Measurements from ENCODE around the gene LGALS16.
"Not testable (repeated sequence)": the region's sequence is repeated elsewhere in the genome, so short reads cannot be mapped to it uniquely, and the experiment has no call there.

The LGALS16 gene

DNA sequence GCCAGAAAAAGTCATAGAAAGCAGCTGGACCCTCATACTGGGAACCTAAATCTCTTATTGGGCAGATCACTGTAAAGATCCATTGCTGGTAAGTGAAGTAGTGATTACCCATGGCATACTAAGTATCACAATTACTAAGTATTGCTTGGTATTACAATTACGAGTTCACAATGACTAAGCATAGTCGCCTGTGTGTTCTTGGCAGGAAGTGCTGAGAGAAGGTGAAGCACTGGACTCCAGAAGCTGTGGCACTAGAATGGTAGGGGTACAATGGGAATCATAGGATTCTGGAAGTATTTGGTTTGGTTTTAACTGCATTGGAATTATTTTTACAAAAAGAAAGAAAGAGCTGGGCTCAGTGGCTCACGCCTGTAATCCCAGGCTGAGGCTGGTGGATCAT is 20.3 kb downstream of the LGALS16 start:
- no peak overlapping the region for H3K4me3 ChIP-seq
- no peak overlapping the region for H3K27ac ChIP-seq

DNA sequence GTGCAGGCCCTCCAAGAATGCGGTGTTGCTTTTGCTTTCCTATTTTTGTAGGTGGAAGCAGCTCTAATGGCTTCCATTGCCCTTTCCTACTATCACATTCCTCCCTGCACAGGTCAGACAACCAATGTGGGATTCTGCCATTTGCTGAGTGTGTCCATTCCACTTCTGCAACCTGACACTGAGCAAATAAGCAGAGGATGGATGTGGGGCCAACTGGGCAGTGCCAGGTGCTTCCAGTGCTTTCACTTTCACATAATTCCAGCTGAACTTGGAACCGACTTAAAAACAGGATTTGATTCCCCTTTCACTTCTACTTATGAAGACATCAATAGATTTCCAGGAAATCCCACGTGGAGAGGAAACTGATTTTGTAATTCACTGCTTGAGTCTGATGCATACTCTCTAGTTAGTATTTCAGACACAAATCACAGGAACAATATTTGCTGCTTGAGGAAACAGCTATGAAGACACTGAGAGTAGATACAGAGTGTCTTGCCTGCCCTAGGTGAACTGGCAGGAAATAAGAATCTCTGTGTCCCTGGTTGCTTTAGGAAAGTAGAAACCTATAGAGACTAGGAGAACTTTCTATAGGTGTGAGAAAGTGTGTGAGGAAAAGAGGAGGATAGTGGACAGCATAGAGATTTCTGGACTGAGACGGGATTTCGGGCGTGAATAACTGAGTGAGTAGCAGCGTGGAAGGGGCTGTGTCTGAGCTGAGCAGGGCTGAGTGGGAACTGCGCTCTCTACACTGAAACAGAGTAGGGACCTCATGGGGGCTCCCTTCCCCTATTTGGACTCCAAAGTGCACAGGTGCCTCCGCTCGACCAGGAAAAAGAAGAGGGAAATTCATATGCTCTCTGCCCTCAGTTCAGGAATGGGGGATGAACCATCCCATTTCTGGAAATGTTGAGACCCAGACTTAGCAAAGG is 22.5 kb downstream of the LGALS16 start:
- H3K27ac ChIP-seq: peak overlapping the region in 1 of 21 experiments; percentile 23
- no peak overlapping the region for H3K4me3 ChIP-seq

DNA sequence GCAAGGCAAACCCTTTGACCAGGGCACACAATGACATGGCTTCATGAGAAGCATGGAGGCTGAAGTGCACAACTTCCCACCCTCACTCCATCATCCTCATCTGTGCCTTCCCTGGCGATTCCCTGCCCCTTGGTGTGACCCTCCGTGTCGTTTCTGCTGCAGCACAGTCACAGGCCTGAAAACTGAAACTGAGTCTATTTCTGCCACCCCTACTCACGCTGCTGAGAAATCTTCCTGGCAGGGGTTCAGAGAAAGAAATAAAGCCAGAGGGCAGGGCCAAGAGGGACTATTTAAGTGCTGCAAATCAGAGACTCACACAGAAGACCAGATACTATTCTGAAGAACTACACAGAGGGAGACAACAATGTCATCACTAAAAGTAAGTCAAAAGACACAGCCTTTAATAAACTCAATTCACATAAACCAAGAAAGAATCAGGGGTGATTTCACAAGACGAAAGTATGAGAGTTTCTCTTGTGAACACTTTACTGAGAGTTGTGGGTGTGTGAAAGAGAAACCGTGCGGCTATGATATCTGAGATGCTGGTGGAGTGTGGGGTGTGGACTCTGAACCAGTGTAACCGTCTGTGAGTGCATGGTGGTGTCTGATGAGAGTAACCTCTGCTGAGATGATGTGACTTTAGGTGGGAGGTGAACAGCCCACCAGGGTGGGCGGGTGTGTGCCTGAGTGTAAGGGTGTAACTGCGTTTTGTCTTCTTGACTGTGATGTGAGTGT is 23.5 kb downstream of the LGALS16 start:
- Histone ChIP-seq H3K4me3 (no peak overlapping the region), H3K27ac (peak overlapping the region in 2 of 21 experiments; percentile 23 to 64)

DNA sequence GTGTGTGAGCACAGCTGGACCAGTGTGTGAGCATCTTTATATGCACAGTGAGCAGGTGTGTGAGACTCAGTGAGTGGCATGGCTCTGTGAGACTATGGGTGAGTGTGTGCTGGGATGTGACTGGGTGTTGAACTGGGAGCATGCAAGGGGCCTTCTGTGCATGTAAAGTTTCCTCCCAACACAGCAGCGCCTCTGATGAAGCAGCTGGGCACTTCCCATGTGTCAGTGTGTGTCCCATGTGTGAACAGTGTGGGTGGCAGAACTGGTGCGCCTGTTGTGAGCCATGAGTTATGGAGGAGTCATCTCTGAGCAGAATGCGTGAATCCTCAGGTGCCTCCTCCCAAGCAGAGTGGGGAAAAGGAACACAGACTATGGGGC is 24.1 kb downstream of the LGALS16 start:
- H3K4me3 ChIP-seq: no peak overlapping the region
- peak overlapping the region in 1 of 21 experiments; percentile 64 for H3K27ac ChIP-seq

DNA sequence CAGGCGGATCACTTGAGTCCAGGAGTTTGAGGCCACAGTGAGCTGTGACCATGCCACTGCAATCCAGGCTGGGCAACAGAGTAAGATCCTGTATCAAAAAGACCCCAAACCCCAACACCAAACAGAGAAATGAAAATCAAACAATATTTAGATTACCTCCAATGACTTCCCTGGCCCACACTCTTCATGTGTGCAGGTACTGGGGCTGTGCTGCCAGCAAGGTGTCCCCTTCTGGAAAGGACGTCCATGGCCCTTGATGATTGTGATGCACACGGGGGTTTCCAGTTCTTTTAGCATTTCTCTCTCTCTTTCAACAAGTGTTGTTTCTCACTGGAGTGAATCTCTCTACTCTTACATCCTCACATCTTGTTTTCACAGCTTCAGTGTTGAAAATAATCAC is 24.9 kb downstream of the LGALS16 start:
- Histone ChIP-seq H3K27ac (no peak overlapping the region), H3K4me3 (no peak overlapping the region)

DNA sequence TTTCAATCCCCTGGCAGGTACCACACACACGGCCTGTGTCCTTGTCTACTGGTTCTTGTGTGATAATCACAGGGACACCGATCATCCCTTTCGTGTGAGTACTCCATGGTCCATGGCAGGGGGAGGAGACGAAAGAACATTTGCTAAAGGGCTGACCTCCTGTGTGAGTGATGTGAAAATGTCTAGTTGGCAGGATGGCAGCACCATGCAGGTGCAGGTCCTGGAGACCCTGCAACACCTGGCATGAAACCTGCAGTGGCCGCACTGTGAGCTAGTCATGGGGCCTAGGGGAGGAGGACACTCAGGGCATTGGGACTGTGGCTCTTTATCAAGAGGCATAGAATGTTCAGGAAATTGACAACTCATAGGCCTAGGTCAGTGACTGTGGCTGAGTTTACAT is 25.7 kb downstream of the LGALS16 start:
- no peak overlapping the region for H3K4me3 ChIP-seq
- H3K27ac ChIP-seq: no peak overlapping the region

DNA sequence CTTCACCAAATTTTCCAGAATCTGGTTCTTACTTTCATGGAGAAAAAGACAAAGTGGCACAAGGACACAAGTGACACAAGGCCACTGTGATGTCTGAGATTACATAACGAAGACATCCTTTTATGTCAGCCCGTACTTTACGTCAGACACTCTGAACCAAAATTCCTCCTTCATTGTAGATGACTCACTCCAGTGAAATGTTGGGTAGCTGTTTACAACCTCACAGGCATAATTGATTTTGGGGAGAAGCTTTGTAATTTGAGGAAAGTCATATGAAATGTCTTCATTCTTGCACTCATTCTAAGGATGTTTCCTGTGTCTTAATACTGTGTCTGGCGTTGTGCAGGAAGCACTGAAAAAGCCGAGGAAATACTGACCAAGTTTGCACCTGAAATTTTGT is 28.6 kb downstream of the LGALS16 start:
- H3K27ac ChIP-seq: no peak overlapping the region
- H3K4me3 ChIP-seq: no peak overlapping the region

DNA sequence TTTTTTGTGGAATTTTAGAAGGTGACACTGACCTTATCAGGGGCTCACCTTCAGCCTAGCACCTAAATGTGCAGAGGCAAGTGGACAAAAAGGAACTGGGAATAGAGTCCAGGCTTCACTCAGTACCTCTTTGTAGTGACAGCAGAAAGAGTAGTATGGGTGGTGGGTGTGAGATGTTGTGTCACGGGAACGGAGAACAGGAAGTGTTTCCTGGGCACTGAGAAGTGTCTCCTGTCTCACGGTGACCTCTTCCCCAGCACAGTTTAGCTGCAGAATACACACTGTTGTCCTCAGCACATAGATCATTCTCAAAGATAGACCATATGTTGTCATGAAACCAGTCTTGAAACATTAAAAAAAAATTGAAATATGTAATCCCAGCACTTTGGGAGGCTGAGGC is 31.0 kb downstream of the LGALS16 start:
- Histone ChIP-seq H3K27ac (no peak overlapping the region), H3K4me3 (no peak overlapping the region)

DNA sequence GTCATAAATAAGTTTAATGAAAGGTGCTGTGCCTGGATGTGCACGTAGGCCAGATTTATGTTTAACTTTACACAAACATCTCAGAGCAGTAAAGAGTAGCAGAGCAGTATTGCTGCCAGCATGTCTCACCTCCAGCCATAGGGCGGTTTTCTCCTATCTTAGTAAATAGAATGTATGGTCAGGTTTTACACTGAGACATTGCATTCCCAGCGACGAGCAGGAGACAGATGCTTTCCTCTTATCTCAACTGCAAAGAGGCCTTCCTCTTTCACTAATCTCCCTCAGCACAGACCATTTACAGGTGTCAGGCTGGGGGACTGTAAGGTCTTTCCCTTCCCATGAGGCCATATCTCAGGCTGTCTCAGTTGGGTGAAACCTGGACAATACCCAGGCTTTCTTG is 32.9 kb downstream of the LGALS16 start:
- not testable (repeated sequence) for H3K4me3 ChIP-seq

DNA sequence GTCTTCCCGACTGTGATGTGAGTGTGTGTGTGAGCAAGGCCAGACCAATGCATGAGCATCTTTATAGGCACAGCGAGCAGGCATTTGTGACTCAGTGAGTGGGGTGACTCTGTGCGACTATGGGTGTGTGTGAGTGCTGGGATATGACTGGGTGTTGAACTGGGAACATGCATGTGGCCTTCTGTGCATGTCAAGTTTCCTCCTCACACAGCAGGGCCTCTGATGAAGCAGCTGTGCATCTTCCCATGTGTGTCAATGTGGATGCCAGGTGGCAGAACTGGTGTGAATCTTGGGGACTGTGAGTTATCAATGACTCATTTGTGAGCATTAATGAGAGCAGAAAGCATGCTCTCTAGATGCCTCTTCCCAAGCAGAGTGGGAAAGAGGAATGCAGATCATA is 36.5 kb downstream of the LGALS16 start:
- no peak overlapping the region for H3K4me3 ChIP-seq
- no peak overlapping the region for H3K27ac ChIP-seq

More for the DNA sequence above, 32.9 kb downstream of the LGALS16 start:
- not testable (repeated sequence) for H3K27ac ChIP-seq

DNA sequence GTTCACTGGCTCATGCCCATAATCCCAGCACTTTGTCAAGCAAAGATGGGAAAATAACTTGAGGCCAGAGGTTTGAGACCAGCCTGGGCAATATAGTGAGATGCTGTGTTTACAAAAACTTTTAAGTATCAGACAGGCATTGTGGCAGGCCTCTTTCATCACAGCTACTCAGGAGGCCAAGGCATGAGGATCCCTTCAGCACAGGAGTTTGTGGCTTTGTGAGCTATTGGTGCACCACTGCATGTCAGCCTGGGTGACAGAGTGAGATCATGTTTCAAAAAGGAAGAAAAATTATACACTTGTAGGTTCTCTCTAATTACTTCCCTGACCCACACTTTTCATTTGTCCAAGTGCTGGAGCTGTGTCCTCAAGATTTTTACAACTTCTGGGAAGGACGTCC is 37.1 kb downstream of the LGALS16 start:
- no peak overlapping the region for H3K4me3 ChIP-seq
- no peak overlapping the region for H3K27ac ChIP-seq

DNA sequence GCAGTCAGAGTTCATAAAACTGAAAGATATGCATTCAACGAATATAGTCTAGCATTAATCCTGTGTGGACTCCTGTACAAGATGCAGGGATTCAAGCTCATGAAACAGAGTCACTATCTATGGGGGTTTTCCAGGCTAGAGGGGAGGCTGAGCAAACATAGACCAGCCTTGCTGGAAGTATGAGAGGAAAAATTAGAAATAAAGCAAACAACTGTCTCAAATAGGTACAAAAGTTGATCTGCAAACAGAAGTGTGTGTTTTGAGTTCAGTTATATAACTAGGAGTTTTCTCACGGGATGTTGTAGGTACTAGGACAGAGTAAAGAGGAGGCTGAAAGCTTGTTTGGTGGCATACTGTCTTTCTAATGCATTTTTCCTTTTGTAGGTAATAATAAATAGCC is 40.0 kb downstream of the LGALS16 start:
- Histone ChIP-seq H3K4me3 (no peak overlapping the region), H3K27ac (no peak overlapping the region)

DNA sequence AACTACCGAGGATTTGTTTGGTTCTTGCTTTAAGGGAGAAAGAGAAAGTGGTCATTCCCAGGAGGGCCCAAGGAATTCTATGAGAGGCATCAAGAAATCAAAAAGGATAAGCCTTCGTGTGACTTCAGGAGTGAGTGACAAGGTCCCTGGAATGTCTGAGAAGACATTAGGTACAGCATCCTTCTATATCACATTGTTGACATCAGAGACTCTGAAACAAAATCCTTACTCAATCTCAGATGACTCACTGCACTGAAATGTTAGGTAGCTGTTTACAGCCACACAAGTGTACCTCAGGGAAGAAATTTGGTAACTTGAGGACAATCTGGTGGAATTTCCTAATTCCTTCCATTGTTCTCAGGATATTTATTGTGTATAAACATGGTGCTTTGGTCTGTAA is 40.7 kb downstream of the LGALS16 start:
- H3K27ac ChIP-seq: no peak overlapping the region
- no peak overlapping the region for H3K4me3 ChIP-seq

DNA sequence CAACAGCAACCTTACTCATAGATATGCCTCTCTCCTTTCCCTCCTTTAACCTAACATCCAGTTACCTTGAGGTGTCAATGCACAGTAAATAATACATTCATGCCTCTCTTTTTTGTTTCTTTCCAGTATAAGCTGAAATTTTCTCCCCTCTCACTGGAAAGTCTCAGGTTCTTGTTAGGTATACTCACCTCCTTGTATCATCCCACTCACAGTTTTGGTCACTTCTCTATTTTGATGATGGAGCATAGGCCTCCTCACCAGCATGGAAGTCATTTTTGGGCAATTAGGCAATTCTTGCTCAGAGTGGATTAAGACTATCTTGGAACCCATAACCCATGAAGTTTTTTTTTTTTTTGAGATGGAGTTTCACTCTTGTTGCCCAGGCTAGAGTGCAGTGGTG is 42.8 kb downstream of the LGALS16 start:
- Histone ChIP-seq H3K4me3 (no peak overlapping the region), H3K27ac (no peak overlapping the region)

DNA sequence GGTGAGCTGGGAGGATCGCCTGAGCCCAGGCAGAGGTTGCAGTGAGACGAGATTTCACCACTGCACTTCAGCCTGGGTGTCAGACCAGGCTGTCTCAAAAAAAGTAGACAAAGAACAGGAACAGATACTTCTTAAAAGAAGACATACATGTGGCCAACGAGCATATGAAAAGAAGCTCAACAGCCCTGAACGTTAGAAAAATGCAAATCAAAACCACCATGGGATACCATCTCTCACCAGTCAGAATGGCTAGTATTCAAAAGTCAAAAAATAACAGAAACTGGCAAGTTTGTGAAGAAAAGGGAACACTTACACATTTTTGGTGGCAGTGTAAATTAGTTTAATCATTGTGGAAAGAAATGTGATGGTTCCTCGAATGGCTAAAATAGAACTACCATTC is 45.6 kb downstream of the LGALS16 start:
- no peak overlapping the region for H3K27ac ChIP-seq
- H3K4me3 ChIP-seq: no peak overlapping the region

DNA sequence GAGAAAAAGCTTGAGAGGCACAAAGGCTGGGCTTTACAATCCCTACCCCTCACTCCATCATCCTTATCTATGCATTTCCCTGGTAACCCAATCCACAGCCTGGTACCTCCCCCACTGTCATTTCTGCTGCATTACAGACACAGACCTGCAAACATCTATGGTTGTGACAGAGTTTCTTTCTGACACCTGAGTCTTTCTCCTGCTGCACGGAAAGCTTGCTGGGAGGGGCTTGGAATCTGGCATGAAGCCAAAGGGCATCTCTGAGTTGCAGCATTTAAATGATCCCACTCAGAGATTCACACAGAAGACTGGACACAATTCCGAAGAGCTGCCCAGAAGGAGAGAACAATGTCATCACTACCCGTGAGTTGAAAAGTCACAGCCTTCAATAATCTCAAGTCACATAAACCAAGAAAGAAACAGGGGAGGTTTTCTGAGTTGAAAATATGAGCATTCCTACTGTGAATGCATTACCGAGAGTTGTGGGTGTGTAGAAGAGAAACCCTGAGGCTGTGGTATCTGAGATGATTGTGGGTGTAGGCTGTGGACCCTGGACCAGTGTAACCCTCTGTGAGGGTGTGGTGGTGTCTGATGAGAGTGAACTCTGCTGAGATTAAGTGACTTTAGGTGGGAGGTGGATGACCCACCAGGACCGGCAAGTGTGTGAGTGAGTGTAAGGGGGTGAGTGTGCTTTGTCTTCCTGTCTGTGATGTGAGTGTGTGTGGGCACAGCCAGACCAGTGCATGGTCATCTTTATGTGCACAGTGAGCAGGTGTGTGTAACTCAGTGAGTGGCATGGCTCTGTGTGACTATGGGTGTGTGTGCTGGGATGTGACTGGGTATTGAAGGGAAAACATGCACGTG is 48.7 kb downstream of the LGALS16 start, which contains the start of gene LGALS14:
Gene LGALS14 (plus strand): TSS at position 301 of the 864 bp plus-strand sequence. CDS start 48 bp downstream, at position 349.
- Histone ChIP-seq H3K27ac (no peak within 1 kb of the TSS), H3K4me3 (no peak within 1 kb of the TSS)

DNA sequence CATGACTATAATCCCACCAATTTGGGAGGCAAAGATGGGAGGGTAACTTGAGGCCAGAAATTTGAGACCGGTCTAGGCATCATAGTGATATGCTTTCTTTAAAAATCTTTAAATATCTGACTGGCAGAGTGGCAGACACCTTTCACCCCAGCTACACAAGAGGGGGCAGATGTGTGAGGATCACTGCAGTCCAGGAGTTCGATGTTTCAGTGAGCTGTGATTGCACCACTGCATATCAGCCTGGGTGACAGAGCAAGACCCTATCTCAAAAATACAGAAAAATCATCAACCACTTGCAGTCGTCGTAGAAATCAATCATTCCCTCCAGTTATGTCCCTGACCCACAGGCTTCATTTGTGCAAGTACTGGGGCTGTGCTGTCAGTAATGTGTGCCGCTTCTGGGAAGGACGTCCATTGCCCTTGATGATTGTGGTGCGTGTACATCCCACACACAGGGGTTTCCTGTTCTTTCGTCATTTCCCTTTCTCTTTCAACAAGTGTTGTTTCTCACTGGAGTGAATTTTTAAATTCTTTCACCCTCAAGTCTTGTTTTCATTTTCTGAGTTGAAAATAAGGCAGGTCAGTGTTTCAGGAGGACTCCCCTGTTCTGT is 50.0 kb downstream of the LGALS16 start:
- H3K27ac ChIP-seq: no peak overlapping the region

DNA sequence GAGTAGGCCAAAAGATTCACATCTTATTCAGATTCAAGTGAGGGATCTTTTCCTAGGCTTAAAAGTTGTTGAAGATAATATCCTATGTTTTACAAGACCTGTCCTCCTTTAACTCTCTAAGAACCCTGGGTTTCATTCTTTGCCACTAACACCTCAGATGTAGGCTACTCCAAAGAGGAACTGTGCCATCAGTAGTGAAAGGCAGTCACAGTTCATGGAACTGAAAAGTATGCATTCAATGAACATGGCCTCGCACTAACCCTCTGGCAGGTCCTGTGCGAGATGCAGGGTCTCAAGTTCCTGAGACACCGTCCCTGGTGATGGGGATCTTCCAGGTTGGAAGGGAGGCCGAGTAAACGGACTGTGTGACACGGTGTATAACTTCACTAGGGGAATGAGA is 52.9 kb downstream of the LGALS16 start:
- H3K27ac ChIP-seq: no peak overlapping the region
- no peak overlapping the region for H3K4me3 ChIP-seq

More for the DNA sequence above, 50.0 kb downstream of the LGALS16 start:
- no peak overlapping the region for H3K4me3 ChIP-seq

DNA sequence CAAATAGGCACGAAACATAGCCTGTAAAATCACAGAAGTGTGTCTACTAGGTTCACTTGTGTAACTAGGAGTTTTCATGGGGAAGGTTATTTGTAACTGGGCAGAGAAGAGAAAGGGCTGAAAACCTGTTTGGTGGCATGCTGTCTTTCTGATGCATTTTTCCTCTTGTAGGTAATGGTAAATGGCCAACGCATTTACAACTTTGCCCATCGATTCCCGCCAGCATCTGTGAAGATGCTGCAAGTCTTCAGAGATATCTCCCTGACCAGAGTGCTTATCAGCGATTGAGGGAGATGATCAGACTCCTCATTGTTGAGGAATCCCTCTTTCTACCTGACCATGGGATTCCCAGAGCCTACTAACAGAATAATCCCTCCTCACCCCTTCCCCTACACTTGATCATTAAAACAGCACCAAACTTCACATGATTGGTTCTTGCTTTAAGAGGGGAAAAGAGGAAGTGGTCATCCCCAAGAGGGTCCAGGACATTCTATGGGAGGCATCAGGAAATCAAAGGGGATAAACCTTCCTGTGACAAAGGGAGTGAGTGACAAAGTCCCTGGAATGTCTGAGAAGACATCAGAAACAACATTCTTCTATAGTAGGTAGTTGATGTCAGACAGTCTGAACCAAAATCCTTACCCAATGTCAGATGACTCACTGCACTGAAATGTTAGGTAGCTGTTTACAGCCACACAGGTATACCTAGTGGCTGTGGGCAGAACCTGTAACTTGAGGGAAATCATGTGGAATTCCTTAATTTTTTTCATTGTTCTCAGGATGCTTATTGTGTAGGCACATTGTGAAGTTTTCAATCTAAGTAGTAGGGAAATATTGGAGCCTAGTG is 53.5 kb downstream of the LGALS16 start:
- no peak overlapping the region for H3K4me3 ChIP-seq
- H3K27ac ChIP-seq: no peak overlapping the region
